Transverse colon (tissue), 4 donors: ENCODE measurements around the gene LYZL6. TPM values are rescaled to one million over a fixed set of nuclear protein-coding genes. Genes with fewer than 3 reads are reported as not detected.

ENCODE experiments used
- DNase-seq: peaks from one replicate; pipeline ENCODE4 v3.0.0-alpha.2; 2019
- H3K27ac ChIP-seq, 4 donors: fragments of 200-600 bp; sonication (generic); 2 replicates each; pipeline ENCODE4 v1.5.1; 2016 to 2018; ENCODE audit warnings: inconsistent platforms in 4 of 4
- H3K27me3 ChIP-seq: fragments of 200-600 bp; sonication (generic); 2 replicates; pipeline ENCODE4 v1.5.1; 2017; ENCODE audit warnings: inconsistent platforms
- H3K36me3 ChIP-seq, 4 donors: fragments of 200-600 bp; sonication (generic); 2 replicates each; pipeline ENCODE4 v1.5.1; 2017 to 2019; ENCODE audit warnings: inconsistent platforms in 4 of 4
- H3K4me1 ChIP-seq, 4 donors: fragments of 200-600 bp; sonication (generic); 2 replicates each; pipeline ENCODE4 v1.5.1; 2017 to 2020; ENCODE audit warnings: inconsistent platforms in 4 of 4
- H3K4me3 ChIP-seq, 4 donors: fragments of 200-600 bp; sonication (generic); 1 replicate in 1 of 4; 2 replicates in 3 of 4; pipeline versions ENCODE4 v1.5.1 to v1.6.1; 2017 to 2019; ENCODE audit warnings: inconsistent platforms in 4 of 4
- H3K9me3 ChIP-seq, 2 donors: fragments of 200-600 bp; sonication (generic); 2 replicates each; pipeline ENCODE4 v1.5.1; 2017 to 2019; ENCODE audit warnings: inconsistent platforms in 2 of 2
- EP300 ChIP-seq: sonication (generic); formaldehyde crosslinking; IDR thresholded peaks from one replicate; pipeline ENCODE4 v1.6.1; 2017; ENCODE audit warnings: antibody characterized with exemption, low read depth
- POLR2A ChIP-seq: fragments of 450-650 bp; IDR thresholded peaks from one replicate; pipeline ENCODE4 v1.6.1; 2016; ENCODE audit warnings: antibody characterized with exemption, mild to moderate bottlenecking, moderate library complexity
- POLR2AphosphoS5 ChIP-seq, 3 donors: sonication (generic); formaldehyde crosslinking; IDR thresholded peaks; one replicate each; pipeline ENCODE4 v1.6.1; 2016; ENCODE audit warnings: antibody characterized with exemption in 3 of 3
- WGBS, 2 donors: methylation state at CpG; one replicate each; pipeline ENCODE4 v1.1.5; 2018; ENCODE audit warnings: low coverage in 1 of 2; 5-methylcytosine and 5-hydroxymethylcytosine counted together
- in situ Hi-C, 4 donors: fragments of 200-750 bp; cut with MboI; loops; one replicate each; pipeline versions ENCODE4 v1.15.0 to v1.15.1; 2017; ENCODE audit warnings: low sequenced_read_pairs in 3 of 4, low pct_ligation_motif_present in 1 of 4, low pct_unique_long_range_greater_than_20kb in 1 of 4
- intact Hi-C: fragments of 100-400 bp; cut with DNase I; formaldehyde crosslinking; loops from one replicate; pipeline ENCODE4 v1.15.1; 2023; ENCODE audit warnings: low total_unique reads
- total RNA-seq, 4 donors: library from RNA; depleted of rRNA; stranded (reverse); fragments of >200 nt; gene quantifications; one replicate each; pipeline ENCODE4 v1.1.0, GENCODE V29; 2016
- TF ChIP-seq, protein P1 (sequence below), 5 experiments: fragments of 200-600 bp in 3 of 5; fragments of 450-650 bp in 2 of 5; sonication (generic) in 3 of 5; IDR thresholded peaks; 1 replicate in 2 of 5; 2 replicates in 3 of 5; pipeline ENCODE4 v1.5.1; 2016 to 2017; ENCODE audit warnings: antibody characterized with exemption in 5 of 5, inconsistent platforms in 3 of 5, mild to moderate bottlenecking in 2 of 5, moderate library complexity in 1 of 5

The LYZL6 gene
- total RNA-seq, 4 donors from 2014 or later: not detected

DNA sequence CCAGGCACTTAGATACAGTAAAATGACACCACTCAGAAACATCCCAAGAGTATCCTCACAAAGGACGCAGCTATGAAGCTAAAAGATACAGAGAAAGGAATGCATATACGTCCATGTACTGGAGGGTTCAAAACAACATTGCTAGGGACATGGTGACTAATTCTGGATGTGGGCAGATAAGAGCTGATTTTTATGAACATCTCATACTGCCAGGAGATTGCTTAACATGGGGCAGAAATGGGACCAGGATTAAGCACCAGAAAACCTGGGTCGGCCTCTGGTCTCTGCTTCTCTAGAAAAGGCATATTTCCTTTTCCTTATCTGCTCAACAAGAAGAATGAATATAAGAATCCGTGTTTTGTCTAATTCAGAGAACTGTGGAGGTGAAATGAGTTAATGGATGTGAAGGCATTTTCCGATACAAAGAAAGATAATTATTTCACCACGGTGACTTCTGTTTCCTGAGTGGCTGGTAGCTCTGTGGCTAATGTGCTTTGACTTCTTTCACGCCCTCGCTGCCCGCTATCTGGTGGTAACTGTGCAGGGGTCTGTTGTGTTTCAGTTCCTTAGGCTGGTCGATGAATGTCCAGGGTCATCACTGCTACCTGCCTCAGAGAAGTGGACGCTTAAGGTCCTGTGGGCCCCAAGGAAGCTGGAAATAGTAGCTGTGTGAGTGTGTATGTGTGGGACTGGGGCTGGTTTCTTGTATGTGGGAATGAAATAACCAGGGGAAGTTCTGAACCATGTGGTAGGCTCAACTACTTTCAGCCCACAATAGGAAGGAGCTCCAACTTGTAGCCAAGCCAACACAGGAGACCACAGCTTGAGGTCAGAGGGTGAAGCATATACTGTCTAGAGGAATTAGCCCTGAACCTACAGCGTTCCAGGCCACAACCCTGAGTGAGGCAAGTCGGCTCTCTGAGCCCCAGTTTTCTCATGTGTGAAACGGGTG is 47.6 kb downstream of the LYZL6 start:
- intact Hi-C loops: no loop called here
- peak; percentile 17 for DNase-seq

DNA sequence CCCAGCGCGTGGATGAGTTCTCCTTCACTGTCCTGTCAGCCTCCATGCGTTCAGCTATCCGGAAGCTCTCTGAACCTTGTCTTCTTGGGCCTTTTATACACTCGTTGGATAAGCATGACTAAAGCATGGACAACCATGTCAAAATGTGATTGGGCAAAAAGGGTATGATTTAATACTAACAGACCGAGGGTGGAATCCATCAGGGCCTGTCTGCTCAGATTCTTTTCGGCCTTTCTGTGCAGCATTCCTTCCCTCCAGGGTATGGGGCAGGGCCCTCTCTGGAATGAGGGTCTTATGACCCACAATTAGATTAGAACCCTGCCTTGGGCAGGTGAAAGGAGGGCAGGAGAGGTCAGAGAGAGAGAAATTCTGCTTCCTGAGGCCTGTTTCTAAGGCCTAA is 49.3 kb downstream of the LYZL6 start:
- peaks cover 0 to 6% (median 0%) of the 10 kb centered on the region in 4 donors for H3K4me1 ChIP-seq
- H3K27me3 ChIP-seq: no peaks in the 10 kb centered on the region
- H3K9me3 ChIP-seq: no peaks in the 10 kb centered on the region
- no peak overlapping the region for H3K27ac ChIP-seq
- no peaks in the 10 kb centered on the region for H3K36me3 ChIP-seq
- H3K4me3 ChIP-seq: no peak overlapping the region
- intact Hi-C loops (no loop called here), in situ Hi-C loops (no loop called here)
- WGBS, 2 donors: 93 to 100% methylated on average over 5 to 7 of the region's 7 CpGs
- no peak for DNase-seq
- TF ChIP-seq, protein P1, sequence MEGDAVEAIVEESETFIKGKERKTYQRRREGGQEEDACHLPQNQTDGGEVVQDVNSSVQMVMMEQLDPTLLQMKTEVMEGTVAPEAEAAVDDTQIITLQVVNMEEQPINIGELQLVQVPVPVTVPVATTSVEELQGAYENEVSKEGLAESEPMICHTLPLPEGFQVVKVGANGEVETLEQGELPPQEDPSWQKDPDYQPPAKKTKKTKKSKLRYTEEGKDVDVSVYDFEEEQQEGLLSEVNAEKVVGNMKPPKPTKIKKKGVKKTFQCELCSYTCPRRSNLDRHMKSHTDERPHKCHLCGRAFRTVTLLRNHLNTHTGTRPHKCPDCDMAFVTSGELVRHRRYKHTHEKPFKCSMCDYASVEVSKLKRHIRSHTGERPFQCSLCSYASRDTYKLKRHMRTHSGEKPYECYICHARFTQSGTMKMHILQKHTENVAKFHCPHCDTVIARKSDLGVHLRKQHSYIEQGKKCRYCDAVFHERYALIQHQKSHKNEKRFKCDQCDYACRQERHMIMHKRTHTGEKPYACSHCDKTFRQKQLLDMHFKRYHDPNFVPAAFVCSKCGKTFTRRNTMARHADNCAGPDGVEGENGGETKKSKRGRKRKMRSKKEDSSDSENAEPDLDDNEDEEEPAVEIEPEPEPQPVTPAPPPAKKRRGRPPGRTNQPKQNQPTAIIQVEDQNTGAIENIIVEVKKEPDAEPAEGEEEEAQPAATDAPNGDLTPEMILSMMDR (IDR thresholded peaks at IDR 0.05): no peak
- TF ChIP-seq EP300 (no peak), POLR2AphosphoS5 (IDR thresholded peaks at IDR 0.05) (no peak), POLR2A (no peak)

More for the DNA sequence above, 47.6 kb downstream of the LYZL6 start:
- 65 to 74% methylated on average over 7 to 14 of the region's 14 CpGs for WGBS, 2 donors
- Histone ChIP-seq H3K4me3 (no peak overlapping the region), H3K9me3 (no peaks in the 10 kb centered on the region), H3K27ac (no peak overlapping the region), H3K4me1 (no peaks in the 10 kb centered on the region), H3K27me3 (no peaks in the 10 kb centered on the region), H3K36me3 (no peaks in the 10 kb centered on the region)
- no peak for TF ChIP-seq POLR2A
- no peak for TF ChIP-seq EP300
- no peak for TF ChIP-seq POLR2AphosphoS5 (IDR thresholded peaks at IDR 0.05)
- TF ChIP-seq, protein P1 (IDR thresholded peaks at IDR 0.05): no peak
- in situ Hi-C loops: no loop called here

- H3K27me3 ChIP-seq: no peaks in the 10 kb centered on the region
- no peaks in the 10 kb centered on the region for H3K36me3 ChIP-seq
- no peak for DNase-seq
- no peak overlapping the region for H3K4me3 ChIP-seq
- no peak for TF ChIP-seq POLR2A
- no peak overlapping the region for H3K27ac ChIP-seq
- WGBS, 2 donors: 95 to 100% methylated on average over 1 to 4 of the region's 4 CpGs
- no peaks in the 10 kb centered on the region for H3K9me3 ChIP-seq
- intact Hi-C loops (no loop called here), in situ Hi-C loops (no loop called here)
- H3K4me1 ChIP-seq: peaks cover 0 to 6% (median 0%) of the 10 kb centered on the region in 4 donors
These were observed 49.8 kb downstream of the LYZL6 start for GRCh38 chr17:35893751-35894150.

GRCh38 chr17:35892091-35893035 is 51.1 kb downstream of the LYZL6 start:
- in situ Hi-C loops (no loop called here), intact Hi-C loops (no loop called here)
- Histone ChIP-seq H3K27me3 (no peaks in the 10 kb centered on the region), H3K4me1 (peaks cover 0 to 6% (median 0%) of the 10 kb centered on the region in 4 donors), H3K27ac (peak overlapping the region in 1 of 4 donors; percentile 4), H3K36me3 (no peaks in the 10 kb centered on the region), H3K4me3 (no peak overlapping the region), H3K9me3 (no peaks in the 10 kb centered on the region)
- TF ChIP-seq POLR2AphosphoS5 (IDR thresholded peaks at IDR 0.05): no peak
- no peak for TF ChIP-seq POLR2A
- TF ChIP-seq, protein P1 (IDR thresholded peaks at IDR 0.05): no peak
- no peak for TF ChIP-seq EP300
- 55 to 66% methylated on average over 2 to 6 of the region's 6 CpGs for WGBS, 2 donors
- no peak for DNase-seq
